ENCODE measurements around the gene MAD1L1.

DNA sequence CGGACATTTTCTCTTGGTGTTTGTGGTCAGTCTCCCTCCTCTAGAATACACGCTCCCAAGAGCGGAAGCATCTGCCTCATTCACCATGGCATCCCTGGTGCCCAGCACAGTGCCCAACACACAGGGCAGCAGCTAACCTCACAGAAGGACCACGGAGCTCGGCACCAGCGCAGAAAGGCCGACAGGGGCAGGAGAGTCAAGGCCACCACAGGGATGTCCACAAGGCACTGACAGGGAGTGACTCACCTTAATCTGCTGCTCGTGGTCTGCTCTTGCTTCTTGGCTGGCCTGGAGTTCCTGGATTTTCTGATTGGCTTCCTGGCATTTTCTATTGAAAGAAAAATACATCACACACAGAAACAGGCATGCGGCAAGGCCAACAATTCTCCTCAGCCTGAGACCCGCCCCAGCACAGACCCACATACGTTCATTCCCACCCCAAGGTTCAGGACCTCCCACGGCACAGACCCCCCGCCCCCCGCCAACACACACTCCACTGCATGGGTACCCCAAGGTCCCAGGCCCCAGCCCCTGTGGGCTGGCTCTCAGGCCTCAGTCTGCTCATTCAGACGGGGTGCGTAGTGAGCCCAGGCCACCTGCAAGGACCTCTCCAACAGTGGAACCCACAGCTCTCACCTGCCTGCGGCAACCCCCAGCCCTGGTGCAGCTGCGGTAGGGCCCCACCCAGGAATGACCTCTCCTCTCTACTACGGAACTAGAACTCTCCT lies 14.9 kb downstream of the MAD1L1 start:
- no peak for TF ChIP-seq GLI4 (tag by site-specific recombination; IDR thresholded peaks at IDR 0.05)
- no peak for TF ChIP-seq ZNF10 (tag by site-specific recombination; IDR thresholded peaks at IDR 0.05)
- TF ChIP-seq, protein P1, sequence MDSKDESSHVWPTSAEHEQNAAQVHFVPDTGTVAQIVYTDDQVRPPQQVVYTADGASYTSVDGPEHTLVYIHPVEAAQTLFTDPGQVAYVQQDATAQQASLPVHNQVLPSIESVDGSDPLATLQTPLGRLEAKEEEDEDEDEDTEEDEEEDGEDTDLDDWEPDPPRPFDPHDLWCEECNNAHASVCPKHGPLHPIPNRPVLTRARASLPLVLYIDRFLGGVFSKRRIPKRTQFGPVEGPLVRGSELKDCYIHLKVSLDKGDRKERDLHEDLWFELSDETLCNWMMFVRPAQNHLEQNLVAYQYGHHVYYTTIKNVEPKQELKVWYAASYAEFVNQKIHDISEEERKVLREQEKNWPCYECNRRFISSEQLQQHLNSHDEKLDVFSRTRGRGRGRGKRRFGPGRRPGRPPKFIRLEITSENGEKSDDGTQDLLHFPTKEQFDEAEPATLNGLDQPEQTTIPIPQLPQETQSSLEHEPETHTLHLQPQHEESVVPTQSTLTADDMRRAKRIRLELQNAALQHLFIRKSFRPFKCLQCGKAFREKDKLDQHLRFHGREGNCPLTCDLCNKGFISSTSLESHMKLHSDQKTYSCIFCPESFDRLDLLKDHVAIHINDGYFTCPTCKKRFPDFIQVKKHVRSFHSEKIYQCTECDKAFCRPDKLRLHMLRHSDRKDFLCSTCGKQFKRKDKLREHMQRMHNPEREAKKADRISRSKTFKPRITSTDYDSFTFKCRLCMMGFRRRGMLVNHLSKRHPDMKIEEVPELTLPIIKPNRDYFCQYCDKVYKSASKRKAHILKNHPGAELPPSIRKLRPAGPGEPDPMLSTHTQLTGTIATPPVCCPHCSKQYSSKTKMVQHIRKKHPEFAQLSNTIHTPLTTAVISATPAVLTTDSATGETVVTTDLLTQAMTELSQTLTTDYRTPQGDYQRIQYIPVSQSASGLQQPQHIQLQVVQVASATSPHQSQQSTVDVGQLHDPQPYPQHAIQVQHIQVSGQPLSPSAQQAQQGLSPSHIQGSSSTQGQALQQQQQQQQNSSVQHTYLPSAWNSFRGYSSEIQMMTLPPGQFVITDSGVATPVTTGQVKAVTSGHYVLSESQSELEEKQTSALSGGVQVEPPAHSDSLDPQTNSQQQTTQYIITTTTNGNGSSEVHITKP (tag by site-specific recombination; IDR thresholded peaks at IDR 0.05): no peak
- no peak for TF ChIP-seq ZNF416 (tag by site-specific recombination; IDR thresholded peaks at IDR 0.05)
- TF ChIP-seq ZNF140 (tag by site-specific recombination; IDR thresholded peaks at IDR 0.05): no peak
- TF ChIP-seq YY1 (tag by site-specific recombination; IDR thresholded peaks at IDR 0.05): no peak
- TF ChIP-seq, protein P2, sequence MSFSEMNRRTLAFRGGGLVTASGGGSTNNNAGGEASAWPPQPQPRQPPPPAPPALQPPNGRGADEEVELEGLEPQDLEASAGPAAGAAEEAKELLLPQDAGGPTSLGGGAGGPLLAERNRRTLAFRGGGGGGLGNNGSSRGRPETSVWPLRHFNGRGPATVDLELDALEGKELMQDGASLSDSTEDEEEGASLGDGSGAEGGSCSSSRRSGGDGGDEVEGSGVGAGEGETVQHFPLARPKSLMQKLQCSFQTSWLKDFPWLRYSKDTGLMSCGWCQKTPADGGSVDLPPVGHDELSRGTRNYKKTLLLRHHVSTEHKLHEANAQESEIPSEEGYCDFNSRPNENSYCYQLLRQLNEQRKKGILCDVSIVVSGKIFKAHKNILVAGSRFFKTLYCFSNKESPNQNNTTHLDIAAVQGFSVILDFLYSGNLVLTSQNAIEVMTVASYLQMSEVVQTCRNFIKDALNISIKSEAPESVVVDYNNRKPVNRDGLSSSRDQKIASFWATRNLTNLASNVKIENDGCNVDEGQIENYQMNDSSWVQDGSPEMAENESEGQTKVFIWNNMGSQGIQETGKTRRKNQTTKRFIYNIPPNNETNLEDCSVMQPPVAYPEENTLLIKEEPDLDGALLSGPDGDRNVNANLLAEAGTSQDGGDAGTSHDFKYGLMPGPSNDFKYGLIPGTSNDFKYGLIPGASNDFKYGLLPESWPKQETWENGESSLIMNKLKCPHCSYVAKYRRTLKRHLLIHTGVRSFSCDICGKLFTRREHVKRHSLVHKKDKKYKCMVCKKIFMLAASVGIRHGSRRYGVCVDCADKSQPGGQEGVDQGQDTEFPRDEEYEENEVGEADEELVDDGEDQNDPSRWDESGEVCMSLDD (tag by site-specific recombination; IDR thresholded peaks at IDR 0.05): no peak
- TF ChIP-seq, protein P3, sequence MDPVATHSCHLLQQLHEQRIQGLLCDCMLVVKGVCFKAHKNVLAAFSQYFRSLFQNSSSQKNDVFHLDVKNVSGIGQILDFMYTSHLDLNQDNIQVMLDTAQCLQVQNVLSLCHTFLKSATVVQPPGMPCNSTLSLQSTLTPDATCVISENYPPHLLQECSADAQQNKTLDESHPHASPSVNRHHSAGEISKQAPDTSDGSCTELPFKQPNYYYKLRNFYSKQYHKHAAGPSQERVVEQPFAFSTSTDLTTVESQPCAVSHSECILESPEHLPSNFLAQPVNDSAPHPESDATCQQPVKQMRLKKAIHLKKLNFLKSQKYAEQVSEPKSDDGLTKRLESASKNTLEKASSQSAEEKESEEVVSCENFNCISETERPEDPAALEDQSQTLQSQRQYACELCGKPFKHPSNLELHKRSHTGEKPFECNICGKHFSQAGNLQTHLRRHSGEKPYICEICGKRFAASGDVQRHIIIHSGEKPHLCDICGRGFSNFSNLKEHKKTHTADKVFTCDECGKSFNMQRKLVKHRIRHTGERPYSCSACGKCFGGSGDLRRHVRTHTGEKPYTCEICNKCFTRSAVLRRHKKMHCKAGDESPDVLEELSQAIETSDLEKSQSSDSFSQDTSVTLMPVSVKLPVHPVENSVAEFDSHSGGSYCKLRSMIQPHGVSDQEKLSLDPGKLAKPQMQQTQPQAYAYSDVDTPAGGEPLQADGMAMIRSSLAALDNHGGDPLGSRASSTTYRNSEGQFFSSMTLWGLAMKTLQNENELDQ (tag by site-specific recombination; IDR thresholded peaks at IDR 0.05; ENCODE audit: low read depth): no peak
- TF ChIP-seq, protein P4, sequence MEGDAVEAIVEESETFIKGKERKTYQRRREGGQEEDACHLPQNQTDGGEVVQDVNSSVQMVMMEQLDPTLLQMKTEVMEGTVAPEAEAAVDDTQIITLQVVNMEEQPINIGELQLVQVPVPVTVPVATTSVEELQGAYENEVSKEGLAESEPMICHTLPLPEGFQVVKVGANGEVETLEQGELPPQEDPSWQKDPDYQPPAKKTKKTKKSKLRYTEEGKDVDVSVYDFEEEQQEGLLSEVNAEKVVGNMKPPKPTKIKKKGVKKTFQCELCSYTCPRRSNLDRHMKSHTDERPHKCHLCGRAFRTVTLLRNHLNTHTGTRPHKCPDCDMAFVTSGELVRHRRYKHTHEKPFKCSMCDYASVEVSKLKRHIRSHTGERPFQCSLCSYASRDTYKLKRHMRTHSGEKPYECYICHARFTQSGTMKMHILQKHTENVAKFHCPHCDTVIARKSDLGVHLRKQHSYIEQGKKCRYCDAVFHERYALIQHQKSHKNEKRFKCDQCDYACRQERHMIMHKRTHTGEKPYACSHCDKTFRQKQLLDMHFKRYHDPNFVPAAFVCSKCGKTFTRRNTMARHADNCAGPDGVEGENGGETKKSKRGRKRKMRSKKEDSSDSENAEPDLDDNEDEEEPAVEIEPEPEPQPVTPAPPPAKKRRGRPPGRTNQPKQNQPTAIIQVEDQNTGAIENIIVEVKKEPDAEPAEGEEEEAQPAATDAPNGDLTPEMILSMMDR (tag by site-specific recombination; IDR thresholded peaks at IDR 0.05): no peak
- no peak for TF ChIP-seq ZNF707 (tag by site-specific recombination; IDR thresholded peaks at IDR 0.05)
- TF ChIP-seq, protein P5, sequence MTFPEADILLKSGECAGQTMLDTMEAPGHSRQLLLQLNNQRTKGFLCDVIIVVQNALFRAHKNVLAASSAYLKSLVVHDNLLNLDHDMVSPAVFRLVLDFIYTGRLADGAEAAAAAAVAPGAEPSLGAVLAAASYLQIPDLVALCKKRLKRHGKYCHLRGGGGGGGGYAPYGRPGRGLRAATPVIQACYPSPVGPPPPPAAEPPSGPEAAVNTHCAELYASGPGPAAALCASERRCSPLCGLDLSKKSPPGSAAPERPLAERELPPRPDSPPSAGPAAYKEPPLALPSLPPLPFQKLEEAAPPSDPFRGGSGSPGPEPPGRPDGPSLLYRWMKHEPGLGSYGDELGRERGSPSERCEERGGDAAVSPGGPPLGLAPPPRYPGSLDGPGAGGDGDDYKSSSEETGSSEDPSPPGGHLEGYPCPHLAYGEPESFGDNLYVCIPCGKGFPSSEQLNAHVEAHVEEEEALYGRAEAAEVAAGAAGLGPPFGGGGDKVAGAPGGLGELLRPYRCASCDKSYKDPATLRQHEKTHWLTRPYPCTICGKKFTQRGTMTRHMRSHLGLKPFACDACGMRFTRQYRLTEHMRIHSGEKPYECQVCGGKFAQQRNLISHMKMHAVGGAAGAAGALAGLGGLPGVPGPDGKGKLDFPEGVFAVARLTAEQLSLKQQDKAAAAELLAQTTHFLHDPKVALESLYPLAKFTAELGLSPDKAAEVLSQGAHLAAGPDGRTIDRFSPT (tag by site-specific recombination; IDR thresholded peaks at IDR 0.05): no peak
- TF ChIP-seq ZNF600 (tag by site-specific recombination; IDR thresholded peaks at IDR 0.05): no peak
- no peak for TF ChIP-seq ZNF146 (tag by site-specific recombination; IDR thresholded peaks at IDR 0.05)

Measured in HEK293 (cell line).